Stimulated activated CD4-positive, alpha-beta T cell treated with anti-CD3 and anti-CD28 coated beads, TNF-alpha, amount 100 ng/mL, for 24 hours (primary cell): ENCODE data around the gene SORCS2.
A peak's percentile ranks its signal among the peaks of the same experiment; 100 is the strongest.

Source experiments
- DNase-seq, 3 experiments: peaks; one replicate each; pipeline ENCODE4 v3.0.0-alpha.2; 2020; ENCODE audit warnings: low read depth in 3 of 3

Gene SORCS2

GRCh38 chr4:7777871-7778509 lies 585.7 kb downstream of the SORCS2 start:
- no peak for DNase-seq

GRCh38 chr4:7778510-7779431 lies 586.4 kb downstream of the SORCS2 start:
- no peak for DNase-seq

- DNase-seq = no peak
Measured at GRCh38 chr4:7779432-7779768, 587.1 kb downstream of the SORCS2 start.

GRCh38 chr4:7780751-7781348 lies 588.5 kb downstream of the SORCS2 start:
- DNase-seq = no peak

- peak in 1 of 3 experiments; percentile 36 for DNase-seq
Measured at GRCh38 chr4:7781366-7781765, 589.0 kb downstream of the SORCS2 start.

- no peak for DNase-seq
Measured at GRCh38 chr4:7781993-7782392, 589.7 kb downstream of the SORCS2 start.

- no peak for DNase-seq
Measured at GRCh38 chr4:7782783-7783182, 590.4 kb downstream of the SORCS2 start.

- no peak for DNase-seq
Measured at GRCh38 chr4:7783541-7783940, 591.2 kb downstream of the SORCS2 start.

GRCh38 chr4:7784131-7784870 lies 592.0 kb downstream of the SORCS2 start:
- DNase-seq = no peak

GRCh38 chr4:7785017-7785416 lies 592.7 kb downstream of the SORCS2 start:
- DNase-seq = peak in 1 of 3 experiments; percentile 28

- no peak for DNase-seq
Measured at GRCh38 chr4:7786040-7786439, 593.7 kb downstream of the SORCS2 start.

- DNase-seq = no peak
Measured at GRCh38 chr4:7786517-7786916, 594.2 kb downstream of the SORCS2 start.

GRCh38 chr4:7787067-7787466 lies 594.7 kb downstream of the SORCS2 start:
- DNase-seq = no peak

GRCh38 chr4:7787681-7788141 lies 595.4 kb downstream of the SORCS2 start:
- no peak for DNase-seq

- no peak for DNase-seq
Measured at GRCh38 chr4:7788193-7788592, 595.9 kb downstream of the SORCS2 start.

- no peak for DNase-seq
Measured at GRCh38 chr4:7788694-7789425, 596.5 kb downstream of the SORCS2 start.

GRCh38 chr4:7790023-7790422 lies 597.7 kb downstream of the SORCS2 start:
- DNase-seq = no peak

GRCh38 chr4:7790999-7791398 lies 598.7 kb downstream of the SORCS2 start:
- no peak for DNase-seq
